ENCODE measurements around the gene WASHC3. TPM values are rescaled to one million over a fixed set of nuclear protein-coding genes. Genes with fewer than 3 reads are reported as not detected.

WASHC3 gene
- total and polyA plus RNA-seq, 12 donors: 33.2 to 55.2 (median 43.1) TPM

DNA sequence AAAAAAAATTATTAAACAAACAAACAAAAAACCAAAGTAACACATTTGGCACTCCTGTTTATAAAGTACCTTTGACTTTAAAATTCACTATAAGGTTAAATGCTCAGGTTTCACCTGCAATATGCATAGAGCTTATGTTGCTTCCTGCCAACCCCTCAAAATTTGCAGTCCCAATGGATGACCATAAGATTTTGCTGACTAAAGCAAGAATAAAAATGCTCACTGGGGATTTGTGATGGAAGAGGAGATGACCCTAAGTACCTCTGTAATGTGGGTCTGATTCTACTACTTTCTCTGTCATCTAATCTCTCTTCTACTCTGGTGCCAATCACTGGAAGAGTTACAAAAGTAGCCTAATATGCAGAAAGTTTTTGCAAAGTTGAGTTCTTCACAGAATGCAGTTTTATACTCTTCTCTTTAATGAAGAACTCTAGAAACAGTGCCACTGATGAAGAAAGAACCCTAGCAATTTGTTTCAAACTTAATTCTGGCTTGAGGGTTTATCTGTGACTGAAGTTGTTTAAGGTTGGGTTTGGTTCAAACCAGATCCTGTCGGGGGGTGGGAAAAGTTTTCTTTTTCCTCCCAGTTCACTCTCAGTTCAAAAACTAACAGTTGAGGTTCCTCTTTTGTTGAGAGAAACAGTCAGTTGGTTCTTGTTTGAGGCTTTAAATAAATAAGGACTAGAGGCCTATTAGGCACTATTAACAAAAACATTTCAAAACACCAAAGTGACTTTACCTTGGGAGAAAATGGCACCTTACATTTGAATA, 10.9 kb downstream of the WASHC3 start:
- H3K36me3 ChIP-seq: peaks cover 0 to 100% (median 26%) of the 10 kb centered on the region in 9 donors
- H3K27ac ChIP-seq: no peak overlapping the region
- no peaks in the 10 kb centered on the region for H3K4me1 ChIP-seq
- intact Hi-C loops (cut with DNase I): no loop called here
- 79 to 90% methylated on average over 1 of the region's 1 CpG for WGBS, 2 donors
- TF ChIP-seq, protein P1, sequence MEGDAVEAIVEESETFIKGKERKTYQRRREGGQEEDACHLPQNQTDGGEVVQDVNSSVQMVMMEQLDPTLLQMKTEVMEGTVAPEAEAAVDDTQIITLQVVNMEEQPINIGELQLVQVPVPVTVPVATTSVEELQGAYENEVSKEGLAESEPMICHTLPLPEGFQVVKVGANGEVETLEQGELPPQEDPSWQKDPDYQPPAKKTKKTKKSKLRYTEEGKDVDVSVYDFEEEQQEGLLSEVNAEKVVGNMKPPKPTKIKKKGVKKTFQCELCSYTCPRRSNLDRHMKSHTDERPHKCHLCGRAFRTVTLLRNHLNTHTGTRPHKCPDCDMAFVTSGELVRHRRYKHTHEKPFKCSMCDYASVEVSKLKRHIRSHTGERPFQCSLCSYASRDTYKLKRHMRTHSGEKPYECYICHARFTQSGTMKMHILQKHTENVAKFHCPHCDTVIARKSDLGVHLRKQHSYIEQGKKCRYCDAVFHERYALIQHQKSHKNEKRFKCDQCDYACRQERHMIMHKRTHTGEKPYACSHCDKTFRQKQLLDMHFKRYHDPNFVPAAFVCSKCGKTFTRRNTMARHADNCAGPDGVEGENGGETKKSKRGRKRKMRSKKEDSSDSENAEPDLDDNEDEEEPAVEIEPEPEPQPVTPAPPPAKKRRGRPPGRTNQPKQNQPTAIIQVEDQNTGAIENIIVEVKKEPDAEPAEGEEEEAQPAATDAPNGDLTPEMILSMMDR (IDR thresholded peaks at IDR 0.05): no peak
- no peaks in the 10 kb centered on the region for H3K27me3 ChIP-seq
- no peak for DNase-seq
- ATAC-seq: no peak
- H3K9me3 ChIP-seq: no peaks in the 10 kb centered on the region
- H3K4me3 ChIP-seq: no peak overlapping the region

DNA sequence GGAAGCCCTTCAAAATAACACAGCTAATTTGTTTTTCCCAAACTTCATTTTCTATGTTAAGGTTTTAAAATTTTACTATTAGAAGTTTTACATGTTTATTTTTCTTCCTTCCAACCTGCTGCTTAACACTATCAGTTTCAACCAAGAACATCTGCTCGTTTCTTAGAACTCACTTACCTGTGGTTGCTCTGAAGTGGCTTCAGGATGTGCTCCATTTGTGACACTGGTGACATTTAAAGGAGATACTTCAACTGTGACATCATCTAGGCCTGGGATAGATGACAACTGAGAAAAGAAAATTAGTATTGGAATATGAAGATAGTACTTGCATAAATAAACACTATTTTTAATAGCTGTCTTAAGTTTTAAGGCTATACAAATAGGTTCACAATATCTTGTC, 17.9 kb downstream of the WASHC3 start:
- no peaks in the 10 kb centered on the region for H3K4me1 ChIP-seq
- H3K9me3 ChIP-seq: no peaks in the 10 kb centered on the region
- H3K27me3 ChIP-seq: no peaks in the 10 kb centered on the region
- TF ChIP-seq, protein P1 (IDR thresholded peaks at IDR 0.05): no peak
- H3K36me3 ChIP-seq: peaks cover 0 to 100% (median 45%) of the 10 kb centered on the region in 9 donors
- WGBS, 2 donors: 93 to 97% methylated on average over 1 of the region's 1 CpG
- intact Hi-C loops (cut with DNase I): no loop called here
- DNase-seq (no peak), ATAC-seq (no peak)
- H3K4me3 ChIP-seq: no peak overlapping the region
- H3K27ac ChIP-seq: no peak overlapping the region

DNA sequence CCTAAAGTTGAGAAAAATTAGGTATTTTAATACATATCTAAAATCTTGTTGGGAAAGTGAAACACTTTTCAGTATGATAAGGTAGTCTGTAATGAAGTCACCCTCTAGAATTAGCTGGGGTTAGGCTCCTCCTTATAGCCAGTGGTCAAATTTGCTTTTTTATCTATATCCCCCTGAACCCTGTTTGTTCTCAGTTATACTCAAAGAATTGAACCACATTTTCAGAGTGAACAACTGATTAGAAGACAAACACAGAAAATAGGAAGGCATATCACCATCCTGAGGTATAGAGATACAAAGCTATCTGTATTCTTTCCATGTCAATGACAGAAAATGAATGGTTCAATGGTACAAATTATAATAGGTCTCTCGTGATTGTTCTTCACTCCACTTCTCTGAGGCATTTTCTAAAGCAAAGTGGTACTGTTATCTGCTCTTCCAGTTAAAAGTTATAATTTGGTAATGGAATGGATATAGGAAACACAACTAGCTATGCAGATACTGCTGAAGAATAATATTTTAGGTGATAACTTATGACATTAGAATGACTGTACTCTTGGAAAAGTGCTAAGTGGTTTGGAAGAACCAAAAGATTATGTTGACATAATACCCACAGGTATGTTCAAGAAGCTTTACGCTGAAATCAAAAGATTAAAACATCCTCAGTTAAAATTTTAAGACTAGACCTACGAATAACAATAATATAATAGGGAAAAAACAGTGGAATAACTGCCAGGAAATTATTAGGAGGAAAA, 27.6 kb downstream of the WASHC3 start:
- intact Hi-C loops (cut with DNase I): no loop called here
- Histone ChIP-seq H3K4me1 (peaks cover 0 to 3% (median 0%) of the 10 kb centered on the region in 9 donors), H3K27me3 (no peaks in the 10 kb centered on the region), H3K9me3 (no peaks in the 10 kb centered on the region), H3K27ac (peak overlapping the region in 1 of 10 donors; percentile 17), H3K36me3 (peaks cover 0 to 99% (median 12%) of the 10 kb centered on the region in 9 donors), H3K4me3 (no peak overlapping the region)
- 58 to 60% methylated on average over 3 of the region's 3 CpGs for WGBS, 2 donors
- ATAC-seq (no peak), DNase-seq (no peak)
- TF ChIP-seq, protein P1 (IDR thresholded peaks at IDR 0.05): no peak

DNA sequence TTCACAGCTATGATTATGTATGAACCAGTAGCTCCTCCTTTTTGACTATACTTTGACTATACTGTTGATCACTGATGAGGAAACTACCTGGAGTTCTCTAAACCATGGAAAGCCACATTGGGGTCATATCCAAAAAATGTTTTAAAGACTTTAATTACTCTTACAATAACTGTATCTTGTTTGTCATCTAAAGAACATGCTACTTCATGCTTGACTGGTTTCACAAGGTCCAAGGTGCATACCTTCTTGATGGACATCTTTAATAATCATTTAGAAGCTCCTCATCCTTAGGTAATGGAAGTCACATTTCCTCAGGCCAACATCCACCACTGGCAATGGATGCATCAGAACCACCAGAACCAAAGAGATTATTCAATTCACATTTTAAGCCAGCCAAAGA, 29.9 kb downstream of the WASHC3 start:
- intact Hi-C loops (cut with DNase I): no loop called here
- no peak for ATAC-seq
- H3K36me3 ChIP-seq: peaks cover 0 to 96% (median 6%) of the 10 kb centered on the region in 9 donors

More for the DNA sequence above, 29.9 kb downstream of the WASHC3 start:
- Histone ChIP-seq H3K4me1 (peaks cover 0 to 3% (median 0%) of the 10 kb centered on the region in 9 donors), H3K9me3 (no peaks in the 10 kb centered on the region), H3K27me3 (no peaks in the 10 kb centered on the region), H3K27ac (no peak overlapping the region), H3K4me3 (no peak overlapping the region)
- no peak for DNase-seq
- TF ChIP-seq, protein P1 (IDR thresholded peaks at IDR 0.05): no peak
